ENCODE results near the gene SET. TPM values are rescaled to one million over a fixed set of nuclear protein-coding genes. Genes with fewer than 3 reads are reported as not detected.

The SET gene
- total RNA-seq, 1 donor from 2014 or later, result 891 TPM

- Mint-ChIP-seq H3K9me3 (peaks cover 3% of the 10 kb centered on the region), H3K4me1 (peaks cover 24% of the 10 kb centered on the region), H3K27ac (ENCODE audit: unreplicated experiment) (no peak overlapping the region), H3K36me3 (ENCODE audit: low read depth) (no peaks in the 10 kb centered on the region), H3K27me3 (ENCODE audit: low read depth) (peaks cover 4% of the 10 kb centered on the region), H3K4me3 (no peak overlapping the region)
- DNase-seq (ENCODE audit: low read depth, low spot score), result no peak
- no peak for TF ChIP-seq CTCF (conservative IDR thresholded peaks at IDR 0.05)
Observed at GRCh38 chr9:128728298-128728697, 39.3 kb downstream of the SET start.

GRCh38 chr9:128729302-128729701 lies 40.3 kb downstream of the SET start:
- no peak overlapping the region for H3K4me3 Mint-ChIP-seq
- H3K9me3 Mint-ChIP-seq, result peaks cover 3% of the 10 kb centered on the region
- H3K36me3 Mint-ChIP-seq (ENCODE audit: low read depth), result no peaks in the 10 kb centered on the region
- no peak for DNase-seq (ENCODE audit: low read depth, low spot score)
- peaks cover 20% of the 10 kb centered on the region for H3K4me1 Mint-ChIP-seq
- peaks cover 4% of the 10 kb centered on the region for H3K27me3 Mint-ChIP-seq (ENCODE audit: low read depth)
- TF ChIP-seq CTCF (conservative IDR thresholded peaks at IDR 0.05), result no peak
- H3K27ac Mint-ChIP-seq (ENCODE audit: unreplicated experiment), result peak overlapping the region; percentile 19

GRCh38 chr9:128729766-128730517 lies 40.9 kb downstream of the SET start:
- H3K4me1 Mint-ChIP-seq, result peaks cover 14% of the 10 kb centered on the region
- DNase-seq (ENCODE audit: low read depth, low spot score), result no peak
- peaks cover 2% of the 10 kb centered on the region for H3K27me3 Mint-ChIP-seq (ENCODE audit: low read depth)
- TF ChIP-seq CTCF (conservative IDR thresholded peaks at IDR 0.05), result no peak
- H3K36me3 Mint-ChIP-seq (ENCODE audit: low read depth), result no peaks in the 10 kb centered on the region
- H3K27ac Mint-ChIP-seq (ENCODE audit: unreplicated experiment), result peak overlapping the region; percentile 27
- H3K9me3 Mint-ChIP-seq, result peaks cover 2% of the 10 kb centered on the region
- no peak overlapping the region for H3K4me3 Mint-ChIP-seq

- Mint-ChIP-seq H3K27me3 (ENCODE audit: low read depth) (no peaks in the 10 kb centered on the region), H3K4me3 (no peak overlapping the region), H3K4me1 (peaks cover 10% of the 10 kb centered on the region), H3K27ac (ENCODE audit: unreplicated experiment) (no peak overlapping the region), H3K9me3 (no peaks in the 10 kb centered on the region), H3K36me3 (ENCODE audit: low read depth) (peaks cover 3% of the 10 kb centered on the region)
- no peak for DNase-seq (ENCODE audit: low read depth, low spot score)
- TF ChIP-seq CTCF (conservative IDR thresholded peaks at IDR 0.05), result no peak
Observed at GRCh38 chr9:128731093-128731492, 42.1 kb downstream of the SET start.

GRCh38 chr9:128731691-128732090 lies 42.7 kb downstream of the SET start:
- Mint-ChIP-seq H3K4me1 (peaks cover 8% of the 10 kb centered on the region), H3K9me3 (no peaks in the 10 kb centered on the region), H3K4me3 (no peak overlapping the region), H3K36me3 (ENCODE audit: low read depth) (peaks cover 3% of the 10 kb centered on the region), H3K27me3 (ENCODE audit: low read depth) (no peaks in the 10 kb centered on the region), H3K27ac (ENCODE audit: unreplicated experiment) (no peak overlapping the region)
- TF ChIP-seq CTCF (conservative IDR thresholded peaks at IDR 0.05), result no peak
- no peak for DNase-seq (ENCODE audit: low read depth, low spot score)
